K562 (cell line): ENCODE results near the gene FBXW7. TPM values are rescaled to one million over a fixed set of nuclear protein-coding genes. Genes with fewer than 3 reads are reported as not detected.
A peak's percentile ranks its signal among the peaks of the same experiment; 100 is the strongest.

Experiments
- ATAC-seq: fragments of 200-7000 bp; cut with Tn5 transposase; 3 replicates; pipeline ENCODE4 v1.9.1; 2020; ENCODE audit warnings: moderate library complexity
- BruUV-seq: library from RNA; stranded (reverse); fragments of 400-500 nt; replicated peaks from 2 replicates; lab custom pipeline; 2021; lab: Mats Ljungman, UMichigan
- CTCF ChIA-PET: fragments of 300-600 bp; formaldehyde crosslinking; extraction: SDS; loops from one replicate; lab custom pipeline; 2021; ENCODE audit warnings: low intra/inter-chr PET ratio; lab: Yijun Ruan, JAX
- POLR2A ChIA-PET: fragments of 300-600, 350-650 bp; sonication (Branson Sonifier 250); formaldehyde crosslinking; extraction: SDS; loops from one replicate; lab custom pipeline; 2021; ENCODE audit warnings: antibody characterized with exemption, inconsistent platforms; lab: Yijun Ruan, JAX
- DNase-seq, 4 experiments: peaks; one replicate each; pipeline versions ENCODE4 v3.0.0 to v3.0.0-alpha.2; 2011 to 2018; ENCODE audit warnings: low spot score in 3 of 4, mixed read lengths in 3 of 4; ENCODE audit errors: extremely low read depth in 1 of 4
- FAIRE-seq: peaks from 2 replicates; lab custom pipeline; 2011; peaks lifted over from hg19 to GRCh38; lab: Jason Lieb, UNC
- H2AFZ ChIP-seq: 2 replicates; pipeline ENCODE4 v1.6.0; 2011; ENCODE audit warnings: low read depth, low read length, control low read depth, inconsistent platforms
- H3K27ac ChIP-seq: fragments of 200-600 bp; 3 replicates; pipeline ENCODE4 v1.8.0; 2011; ENCODE audit warnings: low read depth, mild to moderate bottlenecking, control low read depth, inconsistent platforms, low read length, moderate library complexity, mixed read lengths; ENCODE audit errors: extremely low read depth
- H3K27me3 ChIP-seq, 2 experiments: fragments of 300-600 bp in 1 of 2; 2 replicates in 1 of 2; 3 replicates in 1 of 2; pipeline versions ENCODE4 v1.6.0 to v1.8.0; 2011; ENCODE audit warnings: inconsistent platforms in 2 of 2, low read length in 2 of 2, mild to moderate bottlenecking in 1 of 2, mixed read lengths in 1 of 2, moderate library complexity in 1 of 2; ENCODE audit not compliant: control insufficient read depth in 2 of 2, insufficient read depth in 2 of 2
- H3K36me3 ChIP-seq: fragments of 300-600 bp; 3 replicates; pipeline ENCODE4 v1.8.0; 2011; ENCODE audit warnings: mild to moderate bottlenecking, low read length, inconsistent platforms; ENCODE audit not compliant: control insufficient read depth, insufficient read depth
- H3K4me1 ChIP-seq, 2 experiments: fragments of 200-600 bp in 1 of 2; replicated peaks in 1 of 2; 2 replicates in 1 of 2; 3 replicates in 1 of 2; pipeline versions ENCODE4 v1.5.1 to v1.8.0; 2011; ENCODE audit warnings: inconsistent platforms in 2 of 2, low read length in 2 of 2, mild to moderate bottlenecking in 1 of 2, mixed read lengths in 1 of 2, moderate library complexity in 1 of 2; ENCODE audit not compliant: control insufficient read depth in 2 of 2, insufficient read depth in 2 of 2
- H3K4me2 ChIP-seq: 2 replicates; pipeline ENCODE4 v1.6.1; 2011; ENCODE audit warnings: low read length, control low read depth, inconsistent platforms, mixed read lengths; ENCODE audit not compliant: insufficient read depth
- H3K4me3 ChIP-seq: fragments of 200-600 bp; sonication (generic), shearing (Covaris generic); 2 replicates; pipeline ENCODE4 v1.5.1; 2016; ENCODE audit warnings: control low read depth, inconsistent platforms
- H3K79me2 ChIP-seq: fragments of 200-600 bp; 3 replicates; pipeline ENCODE4 v1.8.0; 2011; ENCODE audit warnings: low read length, inconsistent platforms; ENCODE audit not compliant: control insufficient read depth, insufficient read depth
- H3K9ac ChIP-seq, 2 experiments: 2 replicates each; pipeline versions ENCODE4 v1.6.0 to v1.6.1; 2011; ENCODE audit warnings: low read depth in 2 of 2, low read length in 2 of 2, control low read depth in 1 of 2, inconsistent platforms in 1 of 2, mild to moderate bottlenecking in 1 of 2, mixed read lengths in 1 of 2; ENCODE audit not compliant: insufficient read depth in 1 of 2
- H3K9me1 ChIP-seq: one replicate; pipeline ENCODE4 v1.6.0; 2011; ENCODE audit warnings: inconsistent platforms, mild to moderate bottlenecking, low read length, moderate library complexity; ENCODE audit not compliant: control insufficient read depth, insufficient read depth
- H3K9me3 ChIP-seq: replicated peaks from 2 replicates; pipeline ENCODE4 v1.5.1; 2011; ENCODE audit warnings: low read depth, low read length, inconsistent platforms; ENCODE audit not compliant: control insufficient read depth, insufficient read depth
- H4K20me1 ChIP-seq: replicated peaks from 2 replicates; pipeline ENCODE4 v1.6.1; 2011; ENCODE audit warnings: low read length, inconsistent platforms, mixed read lengths; ENCODE audit not compliant: control insufficient read depth, insufficient read depth
- BMI1 ChIP-seq: fragments of 150-350 bp; IDR thresholded peaks from 2 replicates; pipeline ENCODE4 v1.6.1; 2014; ENCODE audit warnings: low read length
- CSDE1 ChIP-seq, 2 experiments: fragments of 450-650 bp; IDR thresholded peaks; 2 replicates each; pipeline ENCODE4 v1.6.1; 2016; ENCODE audit warnings: mild to moderate bottlenecking in 1 of 2
- HMGXB4 ChIP-seq: sonication (generic); formaldehyde crosslinking; IDR thresholded peaks from 2 replicates; pipeline ENCODE4 v1.8.1; 2023; ENCODE audit warnings: mild to moderate bottlenecking, missing genetic modification reagents
- MCM3 ChIP-seq: fragments of 450-650 bp; IDR thresholded peaks from 2 replicates; pipeline ENCODE4 v1.6.1; 2016
- MTA1 ChIP-seq: fragments of 450-650 bp; IDR thresholded peaks from 2 replicates; pipeline ENCODE4 v1.6.1; 2017; ENCODE audit warnings: borderline replicate concordance
- MTA2 ChIP-seq: fragments of 450-650 bp; IDR thresholded peaks from 2 replicates; pipeline ENCODE4 v1.6.1; 2016; ENCODE audit warnings: low read depth
- POLR3A ChIP-seq: IDR thresholded peaks from 2 replicates; pipeline ENCODE4 v1.6.1; 2011; ENCODE audit warnings: borderline replicate concordance, mild to moderate bottlenecking, moderate library complexity; ENCODE audit not compliant: insufficient read length, insufficient read depth; ENCODE audit errors: extremely low read depth
- SMAD1 ChIP-seq: fragments of 150-350 bp; IDR thresholded peaks from 2 replicates; pipeline ENCODE4 v1.6.1; 2014; ENCODE audit warnings: low read length, low read depth; ENCODE audit not compliant: partially characterized antibody
- SMAD4 ChIP-seq: fragments of 250-450 bp; sonication (Bioruptor Pico); conservative IDR thresholded peaks from 2 replicates; pipeline ENCODE4 v1.8.0; 2021; ENCODE audit warnings: inconsistent platforms, mild to moderate bottlenecking, moderate library complexity
- SMARCA4 ChIP-seq: fragments of 450-650 bp; IDR thresholded peaks from 2 replicates; pipeline ENCODE4 v1.6.1; 2016
- TFAM ChIP-seq: fragments of 250-450 bp; sonication (Bioruptor Pico); conservative IDR thresholded peaks from 2 replicates; pipeline ENCODE4 v1.5.0; 2021; ENCODE audit warnings: mild to moderate bottlenecking, moderate library complexity
- TRIM24 ChIP-seq, 2 experiments: fragments of 450-650 bp; IDR thresholded peaks; 2 replicates each; pipeline ENCODE4 v1.6.1; 2016
- ZBTB17 ChIP-seq: fragments of 450-650 bp; formaldehyde crosslinking; IDR thresholded peaks from 2 replicates; pipeline ENCODE4 v1.4.0; 2020; ENCODE audit warnings: mild to moderate bottlenecking
- ZNF140 ChIP-seq: fragments of 250-450 bp; sonication (Bioruptor Pico); IDR thresholded peaks from 2 replicates; pipeline ENCODE4 v1.8.0; 2021; ENCODE audit warnings: moderate library complexity, mild to moderate bottlenecking, inconsistent platforms
- ZNF518B ChIP-seq: fragments of 250-450 bp; sonication (Bioruptor Pico); IDR thresholded peaks from 2 replicates; pipeline ENCODE4 v1.5.0; 2021; ENCODE audit warnings: mild to moderate bottlenecking, moderate library complexity
- ZNF707 ChIP-seq: fragments of 250-450 bp; sonication (Bioruptor Pico); conservative IDR thresholded peaks from 2 replicates; pipeline ENCODE4 v1.8.0; 2022; ENCODE audit warnings: inconsistent platforms, mild to moderate bottlenecking, moderate library complexity
- ZNF717 ChIP-seq: fragments of 250-450 bp; sonication (Bioruptor Pico); IDR thresholded peaks from 2 replicates; pipeline ENCODE4 v1.5.0; 2021
- ZNF766 ChIP-seq: fragments of 200-800 bp; sonication (Bioruptor generic); conservative IDR thresholded peaks from 2 replicates; pipeline ENCODE4 v1.6.1; 2016; ENCODE audit warnings: missing genetic modification characterization, missing compliant biosample characterization
- WGBS: fragments of 100-300 bp; shearing (Covaris generic); methylation state at CpG from one replicate; pipeline ENCODE4 v1.1.6; 2016; ENCODE audit warnings: low coverage, mixed read lengths; ENCODE audit not compliant: insufficient coverage; ENCODE audit errors: missing lambda C conversion rate; 5-methylcytosine and 5-hydroxymethylcytosine counted together
- in situ Hi-C: fragments of 300-500 bp; cut with MboI; formaldehyde crosslinking; loops from 4 replicates; pipeline ENCODE4 v1.15.0; 2018; ENCODE audit warnings: inconsistent platforms, mixed read lengths
- intact Hi-C: fragments of 100-400 bp; cut with micrococcal nuclease; formaldehyde crosslinking; loops from 2 replicates; pipeline ENCODE4 v1.14.2; 2022
- polyA plus RNA-seq, 8 experiments: library from polyadenylated mRNA; depleted of rRNA in 4 of 8; stranded (reverse) in 5 of 8; unstranded in 3 of 8; fragments of >200 nt; fragmentation: Nextera tagmentation in 2 of 8; fragmentation: Illumina TruSeq in 1 of 8; extraction: Ambion mirVana in 2 of 8; extraction: Trizol in 1 of 8; gene quantifications; 2 replicates each; pipeline versions ENCODE4 v1.2.1 to v1.2.3, GENCODE V29; 2011 to 2014; ENCODE audit warnings: inconsistent platforms in 1 of 8, missing spikeins in 1 of 8
- total RNA-seq, 7 experiments: library from RNA; depleted of rRNA in 6 of 7; stranded (reverse); fragments of >200 nt in 6 of 7; fragmentation: Illumina TruSeq in 2 of 7; extraction: Trizol in 2 of 7; gene quantifications; 2 replicates each; pipeline versions ENCODE4 v1.2.1 to v1.2.3, GENCODE V29; 2011 to 2021; ENCODE audit warnings: low replicate concordance in 1 of 7

Gene FBXW7
- total and polyA plus RNA-seq, 9 of the 15 experiments (the other 6 are each of a cell fraction or from before 2014, with no cell fraction given), result 6.8 to 44.2 (median 16.4) TPM

- Histone ChIP-seq H3K9me1 (no peaks in the 10 kb centered on the region), H3K79me2 (no peaks in the 10 kb centered on the region), H3K9me3 (no peaks in the 10 kb centered on the region), H3K27ac (no peak overlapping the region), H3K9ac (no peak overlapping the region), H4K20me1 (no peaks in the 10 kb centered on the region), H3K27me3 (peaks cover 0 to 9% of the 10 kb centered on the region in 2 experiments; a peak in 2 of 5 replicates), H3K4me3 (no peak overlapping the region), H3K36me3 (no peaks in the 10 kb centered on the region), H3K4me1 (peaks cover 0 to 3% of the 10 kb centered on the region in 2 experiments; a peak in 1 of 5 replicates), H2AFZ (no peak overlapping the region), H3K4me2 (no peak overlapping the region)
- DNase-seq (peak in 1 of 4 experiments; percentile 29), FAIRE-seq (no peak), ATAC-seq (peak; percentile 77)
- CTCF ChIA-PET, result no interaction called here
- intact Hi-C loops, result no loop called here
- no TSS peak for BruUV-seq
- in situ Hi-C loops, result no loop called here
- POLR2A ChIA-PET, result interaction anchor here (0.6 kb wide), 1 partner anchor 12 kb away, joined by 3 read pairs; no protein-coding TSS in a partner anchor
- WGBS, result under 1% methylated on average over 9 of the region's 9 CpGs
- peak; percentile 85 to 94; a peak in 3 of 4 replicates for TF ChIP-seq TRIM24 (IDR thresholded peaks at IDR 0.05)
- TF ChIP-seq SMARCA4, result peak; percentile 88
- no peak for TF ChIP-seq POLR3A
- TF ChIP-seq ZNF766 (CRISPR knock-in tag), result peak; percentile 53; the same call in 1 of the 2 replicates
- peak; percentile 54; the same call in 1 of the 2 replicates for TF ChIP-seq BMI1
- TF ChIP-seq MTA1, result no peak
- peak; percentile 81 for TF ChIP-seq MTA2
- TF ChIP-seq SMAD4 (CRISPR knock-in tag), result peak; percentile 69
- no peak for TF ChIP-seq CSDE1 (IDR thresholded peaks at IDR 0.05)
- TF ChIP-seq HMGXB4 (CRISPR knock-in tag), result no peak
- TF ChIP-seq ZNF518B (CRISPR knock-in tag), result no peak
- no peak for TF ChIP-seq MCM3
- no peak for TF ChIP-seq TFAM
- TF ChIP-seq ZNF140 (CRISPR knock-in tag), result no peak
- TF ChIP-seq SMAD1, result peak; percentile 67
- no peak for TF ChIP-seq ZNF717 (CRISPR knock-in tag)
- TF ChIP-seq ZNF707, result no peak
- no peak for TF ChIP-seq ZBTB17 (CRISPR knock-in tag)
Observed at GRCh38 chr4:152572417-152573086, 36.7 kb upstream of the FBXW7 start.
